H1 (cell line): ENCODE measurements around the gene NRXN3. TPM values are rescaled to one million over a fixed set of nuclear protein-coding genes. Genes with fewer than 3 reads are reported as not detected.

ENCODE experiments used
- CBX8 ChIP-seq: fragments of 300-800, 300-1000 bp; sonication (generic); IDR thresholded peaks from 2 replicates; pipeline ENCODE4 v1.7.1; 2016; ENCODE audit warnings: low read depth, low read length, borderline replicate concordance
- CHD7 ChIP-seq: fragments of 300-600 bp; sonication (generic); IDR thresholded peaks from 2 replicates; pipeline ENCODE4 v1.7.1; 2012; ENCODE audit warnings: low read length, moderate library complexity, mild to moderate bottlenecking, inconsistent platforms; ENCODE audit not compliant: insufficient replicate concordance
- EGR1 ChIP-seq: IDR thresholded peaks from 2 replicates; pipeline ENCODE4 v1.6.1; 2011; ENCODE audit warnings: low read depth, low read length, borderline replicate concordance
- POLR2A ChIP-seq, 2 experiments: IDR thresholded peaks; 1 replicate in 1 of 2; 2 replicates in 1 of 2; pipeline ENCODE4 v1.6.1; 2011; ENCODE audit warnings: low read depth in 2 of 2, low read length in 2 of 2, mild to moderate bottlenecking in 2 of 2; ENCODE audit errors: control extremely low read depth in 1 of 2
- RAD21 ChIP-seq, 2 experiments: IDR thresholded peaks in 1 of 2; conservative IDR thresholded peaks in 1 of 2; 2 replicates each; pipeline ENCODE4 v1.6.1; 2011; ENCODE audit warnings: low read depth in 2 of 2, low read length in 2 of 2, improper control_type of control experiment in 1 of 2, inconsistent platforms in 1 of 2, mild to moderate bottlenecking in 1 of 2, moderate library complexity in 1 of 2
- SIRT6 ChIP-seq: IDR thresholded peaks from one replicate; pipeline ENCODE4 v1.7.1; 2012; ENCODE audit warnings: low read length, inconsistent platforms
- SIX5 ChIP-seq: IDR thresholded peaks from 2 replicates; pipeline ENCODE4 v1.6.1; 2011; ENCODE audit warnings: mild to moderate bottlenecking, low read depth, low read length
- SP1 ChIP-seq: IDR thresholded peaks from 2 replicates; pipeline ENCODE4 v1.6.1; 2011; ENCODE audit warnings: low read depth, low read length
- SUZ12 ChIP-seq: fragments of 200-600 bp; sonication (generic); IDR thresholded peaks from 2 replicates; pipeline ENCODE4 v1.6.1; 2012; ENCODE audit warnings: mild to moderate bottlenecking, inconsistent platforms, low read length, moderate library complexity, mixed read lengths
- polyA plus RNA-seq, 7 experiments: library from polyadenylated mRNA; depleted of rRNA in 3 of 7; stranded (reverse) in 5 of 7; unstranded in 2 of 7; fragments of >200 nt in 5 of 7; fragments of 200-250 nt in 2 of 7; gene quantifications; 1 replicate in 5 of 7; 2 replicates in 1 of 7; 4 replicates in 1 of 7; pipeline versions ENCODE4 v1.2.1 to v1.2.3, GENCODE V29; 2011 to 2013; ENCODE audit warnings: missing spikeins in 2 of 7, mixed read lengths in 2 of 7
- total RNA-seq: library from RNA; stranded (reverse); fragmentation: NEBNext Ultra II Directional; extraction: Animal tissue kit (Norgen Biotek cat#: 25700); gene quantifications from 2 replicates; pipeline ENCODE4 v1.2.1, GENCODE V29; 2021
- TF ChIP-seq, protein P1 (sequence below): IDR thresholded peaks from 2 replicates; pipeline ENCODE4 v1.6.1; 2012; ENCODE audit warnings: low read length, inconsistent platforms

Gene NRXN3
- total and polyA plus RNA-seq, 2 of the 8 experiments (the other 6 are each of a cell fraction or from before 2014, with no cell fraction given), result 2.6 to 4.1 TPM

DNA sequence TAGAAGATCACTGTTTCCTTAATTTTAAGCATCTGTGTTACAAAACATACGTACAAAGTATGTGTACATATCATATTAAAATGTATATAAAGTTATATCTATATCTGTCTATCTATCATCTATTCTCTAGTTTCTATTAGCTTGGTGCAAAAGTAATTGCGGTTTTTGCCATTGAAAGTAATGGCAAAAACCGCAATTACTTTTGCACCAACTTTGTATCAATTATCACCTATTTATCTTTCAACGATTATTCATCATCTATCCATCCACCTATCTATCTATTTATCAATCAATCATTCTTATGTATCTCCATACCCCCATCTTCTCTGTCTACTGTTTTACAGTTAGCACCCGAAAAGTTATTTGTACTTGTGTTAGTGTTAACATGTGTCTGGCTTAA is 447.6 kb downstream of the NRXN3 start (continued):
- no peak for TF ChIP-seq CHD7
- TF ChIP-seq SP1, result no peak
- no peak for TF ChIP-seq RAD21 (IDR thresholded peaks at IDR 0.05 in 1 of 2, conservative IDR thresholded peaks at IDR 0.05 in 1 of 2; ENCODE audit: low read depth in 2 of 2, low read length in 2 of 2)
- TF ChIP-seq EGR1, result no peak
- no peak for TF ChIP-seq SIRT6
- no peak for TF ChIP-seq CBX8
- TF ChIP-seq, protein P1, sequence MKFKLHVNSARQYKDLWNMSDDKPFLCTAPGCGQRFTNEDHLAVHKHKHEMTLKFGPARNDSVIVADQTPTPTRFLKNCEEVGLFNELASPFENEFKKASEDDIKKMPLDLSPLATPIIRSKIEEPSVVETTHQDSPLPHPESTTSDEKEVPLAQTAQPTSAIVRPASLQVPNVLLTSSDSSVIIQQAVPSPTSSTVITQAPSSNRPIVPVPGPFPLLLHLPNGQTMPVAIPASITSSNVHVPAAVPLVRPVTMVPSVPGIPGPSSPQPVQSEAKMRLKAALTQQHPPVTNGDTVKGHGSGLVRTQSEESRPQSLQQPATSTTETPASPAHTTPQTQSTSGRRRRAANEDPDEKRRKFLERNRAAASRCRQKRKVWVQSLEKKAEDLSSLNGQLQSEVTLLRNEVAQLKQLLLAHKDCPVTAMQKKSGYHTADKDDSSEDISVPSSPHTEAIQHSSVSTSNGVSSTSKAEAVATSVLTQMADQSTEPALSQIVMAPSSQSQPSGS, result no peak
- no peak for TF ChIP-seq POLR2A (IDR thresholded peaks at IDR 0.05; ENCODE audit: control extremely low read depth in 1 of 2, low read depth in 2 of 2, low read length in 2 of 2)
- TF ChIP-seq SUZ12, result no peak
- TF ChIP-seq SIX5, result no peak
